Stimulated activated naive CD4-positive, alpha-beta T cell (primary cell): Measurements from ENCODE around the gene PTBP2.

Source experiments
- DNase-seq, 6 experiments: peaks; one replicate each; lab custom pipeline; 2025; lab: John Stamatoyannopoulos, UW

Gene PTBP2

GRCh38 chr1:96721416-96722160 is at the start of gene PTBP2:
Gene PTBP2, plus strand, starts transcription at chr1:96721784. Its CDS starts 81 bp downstream, at chr1:96721865.
- DNase-seq = peak; percentile 64 to 94 (median 80)

- DNase-seq = no peak
Measured at GRCh38 chr1:96674915-96675314, 46.7 kb upstream of the PTBP2 start.

GRCh38 chr1:96682056-96682455 is 39.5 kb upstream of the PTBP2 start:
- DNase-seq = no peak

GRCh38 chr1:96683931-96684330 is 37.7 kb upstream of the PTBP2 start:
- DNase-seq = no peak

- DNase-seq = no peak
Measured at GRCh38 chr1:96684744-96685143, 36.8 kb upstream of the PTBP2 start.

- DNase-seq = no peak
Measured at GRCh38 chr1:96688767-96689166, 32.8 kb upstream of the PTBP2 start.

GRCh38 chr1:96695954-96696353 is 25.6 kb upstream of the PTBP2 start:
- no peak for DNase-seq

GRCh38 chr1:96698342-96698983 is 23.1 kb upstream of the PTBP2 start:
- no peak for DNase-seq

GRCh38 chr1:96703186-96703585 is 18.4 kb upstream of the PTBP2 start:
- no peak for DNase-seq

- DNase-seq = no peak
Measured at GRCh38 chr1:96707023-96707422, 14.6 kb upstream of the PTBP2 start.

GRCh38 chr1:96708482-96708881 is 13.1 kb upstream of the PTBP2 start:
- DNase-seq = no peak

GRCh38 chr1:96710708-96711477 is 10.7 kb upstream of the PTBP2 start:
- DNase-seq = no peak

GRCh38 chr1:96713649-96714048 is 7.9 kb upstream of the PTBP2 start:
- no peak for DNase-seq

- DNase-seq = no peak
Measured at GRCh38 chr1:96714881-96715280, 6.7 kb upstream of the PTBP2 start.

GRCh38 chr1:96715482-96715881 is 6.1 kb upstream of the PTBP2 start:
- DNase-seq = no peak

GRCh38 chr1:96721053-96721415 is 550 bp upstream of the PTBP2 start:
- no peak for DNase-seq

GRCh38 chr1:96722161-96722922 is 758 bp downstream of the PTBP2 start:
- peak in 3 of 6 experiments; percentile 42 to 62 (median 61) for DNase-seq

GRCh38 chr1:96722958-96723357 is 1.4 kb downstream of the PTBP2 start:
- DNase-seq = no peak

- no peak for DNase-seq
Measured at GRCh38 chr1:96723377-96723776, 1.8 kb downstream of the PTBP2 start.

- DNase-seq = no peak
Measured at GRCh38 chr1:96723936-96724335, 2.4 kb downstream of the PTBP2 start.

- DNase-seq = no peak
Measured at GRCh38 chr1:96727860-96728259, 6.3 kb downstream of the PTBP2 start.
